Liver (tissue), 3 donors: ENCODE measurements around the gene ADAM8.

Source experiments
- EGR1 ChIP-seq, 2 donors: IDR thresholded peaks; 2 replicates each; pipeline ENCODE4 v1.6.1; 2016 to 2018; ENCODE audit warnings: antibody characterized with exemption in 2 of 2, low read depth in 2 of 2
- FOXA1 ChIP-seq: IDR thresholded peaks from 2 replicates; pipeline ENCODE4 v1.6.1; 2016; ENCODE audit warnings: antibody characterized with exemption
- FOXA2 ChIP-seq: IDR thresholded peaks from 2 replicates; pipeline ENCODE4 v1.6.1; 2016; ENCODE audit warnings: antibody characterized with exemption
- GABPA ChIP-seq, 2 donors: IDR thresholded peaks in 1 of 2; conservative IDR thresholded peaks in 1 of 2; 2 replicates each; pipeline ENCODE4 v1.6.1; 2016; ENCODE audit warnings: antibody characterized with exemption in 2 of 2, mild to moderate bottlenecking in 1 of 2, moderate library complexity in 1 of 2
- HNF4G ChIP-seq: IDR thresholded peaks from 2 replicates; pipeline ENCODE4 v1.6.1; 2016; ENCODE audit warnings: antibody characterized with exemption
- JUND ChIP-seq, 2 donors: IDR thresholded peaks; 2 replicates each; pipeline ENCODE4 v1.6.1; 2016; ENCODE audit warnings: antibody characterized with exemption in 2 of 2
- NR2F2 ChIP-seq: IDR thresholded peaks from 2 replicates; pipeline ENCODE4 v1.6.1; 2016; ENCODE audit warnings: antibody characterized with exemption
- SP1 ChIP-seq: IDR thresholded peaks from 2 replicates; pipeline ENCODE4 v1.6.1; 2018; ENCODE audit warnings: antibody characterized with exemption, mild to moderate bottlenecking
- TAF1 ChIP-seq: conservative IDR thresholded peaks from 2 replicates; pipeline ENCODE4 v1.6.1; 2016; ENCODE audit warnings: antibody characterized with exemption, mild to moderate bottlenecking
- YY1 ChIP-seq: IDR thresholded peaks from 2 replicates; pipeline ENCODE4 v1.6.1; 2016; ENCODE audit warnings: antibody characterized with exemption, mild to moderate bottlenecking
- ZBTB33 ChIP-seq: IDR thresholded peaks from 2 replicates; pipeline ENCODE4 v1.6.1; 2016; ENCODE audit warnings: antibody characterized with exemption
- TF ChIP-seq, protein P1 (sequence below): fragments of 150-350 bp; IDR thresholded peaks from 2 replicates; pipeline ENCODE4 v1.5.1; 2017; ENCODE audit warnings: improper control_type of control experiment, low read depth, low read length; ENCODE audit not compliant: missing input control
- TF ChIP-seq, protein P2 (sequence below): IDR thresholded peaks from 2 replicates; pipeline ENCODE4 v1.6.1; 2016; ENCODE audit warnings: antibody characterized with exemption, mild to moderate bottlenecking
- TF ChIP-seq, protein P3 (sequence below): IDR thresholded peaks from 2 replicates; pipeline ENCODE4 v1.6.1; 2016; ENCODE audit warnings: antibody characterized with exemption
- donor health status: healthy.
- donor health status: healthy.

DNA sequence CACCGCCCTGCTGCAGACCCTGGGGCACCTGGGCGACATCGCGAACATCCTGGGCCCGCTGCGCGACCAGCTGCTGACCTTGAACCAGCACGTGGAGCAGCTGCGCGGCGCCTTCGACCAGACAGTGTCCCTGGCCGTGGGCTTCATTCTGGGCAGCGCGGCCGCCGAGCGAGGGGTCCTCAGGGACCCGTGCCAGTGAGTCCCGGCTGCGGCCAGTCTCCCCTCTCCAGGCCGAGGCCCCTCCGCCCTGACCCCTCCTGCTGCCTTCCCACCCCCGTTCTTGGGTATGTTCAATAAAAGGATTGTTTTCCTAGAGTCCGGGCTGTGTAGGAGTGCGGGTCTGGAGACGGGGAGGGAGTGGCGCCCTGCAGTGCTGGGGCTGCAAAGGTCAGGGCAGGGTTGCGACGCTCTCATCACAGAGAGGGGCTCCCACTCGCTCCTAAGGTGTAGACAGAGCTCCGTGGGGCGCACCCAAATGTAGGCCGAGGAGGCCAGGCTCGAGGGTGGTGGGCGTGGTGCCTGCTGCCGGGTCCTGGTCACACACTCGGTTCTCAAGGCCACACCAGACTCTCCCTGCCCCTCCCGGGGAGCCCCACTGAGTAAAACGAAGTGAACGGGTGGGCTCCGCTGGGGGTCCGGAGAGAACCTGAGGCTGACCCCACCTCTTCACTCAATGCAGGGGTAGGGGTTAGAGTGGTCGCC, 45.3 kb downstream of the ADAM8 start:
- TF ChIP-seq, protein P1, sequence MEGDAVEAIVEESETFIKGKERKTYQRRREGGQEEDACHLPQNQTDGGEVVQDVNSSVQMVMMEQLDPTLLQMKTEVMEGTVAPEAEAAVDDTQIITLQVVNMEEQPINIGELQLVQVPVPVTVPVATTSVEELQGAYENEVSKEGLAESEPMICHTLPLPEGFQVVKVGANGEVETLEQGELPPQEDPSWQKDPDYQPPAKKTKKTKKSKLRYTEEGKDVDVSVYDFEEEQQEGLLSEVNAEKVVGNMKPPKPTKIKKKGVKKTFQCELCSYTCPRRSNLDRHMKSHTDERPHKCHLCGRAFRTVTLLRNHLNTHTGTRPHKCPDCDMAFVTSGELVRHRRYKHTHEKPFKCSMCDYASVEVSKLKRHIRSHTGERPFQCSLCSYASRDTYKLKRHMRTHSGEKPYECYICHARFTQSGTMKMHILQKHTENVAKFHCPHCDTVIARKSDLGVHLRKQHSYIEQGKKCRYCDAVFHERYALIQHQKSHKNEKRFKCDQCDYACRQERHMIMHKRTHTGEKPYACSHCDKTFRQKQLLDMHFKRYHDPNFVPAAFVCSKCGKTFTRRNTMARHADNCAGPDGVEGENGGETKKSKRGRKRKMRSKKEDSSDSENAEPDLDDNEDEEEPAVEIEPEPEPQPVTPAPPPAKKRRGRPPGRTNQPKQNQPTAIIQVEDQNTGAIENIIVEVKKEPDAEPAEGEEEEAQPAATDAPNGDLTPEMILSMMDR: no peak
- TF ChIP-seq JUND (IDR thresholded peaks at IDR 0.05) (no peak), YY1 (no peak), TAF1 (no peak), NR2F2 (no peak), GABPA (IDR thresholded peaks at IDR 0.05 in 1 of 2, conservative IDR thresholded peaks at IDR 0.05 in 1 of 2) (no peak), ZBTB33 (no peak), HNF4G (no peak), SP1 (no peak), FOXA2 (no peak), EGR1 (IDR thresholded peaks at IDR 0.05; ENCODE audit: low read depth in 2 of 2) (no peak), FOXA1 (no peak)
- TF ChIP-seq, protein P2, sequence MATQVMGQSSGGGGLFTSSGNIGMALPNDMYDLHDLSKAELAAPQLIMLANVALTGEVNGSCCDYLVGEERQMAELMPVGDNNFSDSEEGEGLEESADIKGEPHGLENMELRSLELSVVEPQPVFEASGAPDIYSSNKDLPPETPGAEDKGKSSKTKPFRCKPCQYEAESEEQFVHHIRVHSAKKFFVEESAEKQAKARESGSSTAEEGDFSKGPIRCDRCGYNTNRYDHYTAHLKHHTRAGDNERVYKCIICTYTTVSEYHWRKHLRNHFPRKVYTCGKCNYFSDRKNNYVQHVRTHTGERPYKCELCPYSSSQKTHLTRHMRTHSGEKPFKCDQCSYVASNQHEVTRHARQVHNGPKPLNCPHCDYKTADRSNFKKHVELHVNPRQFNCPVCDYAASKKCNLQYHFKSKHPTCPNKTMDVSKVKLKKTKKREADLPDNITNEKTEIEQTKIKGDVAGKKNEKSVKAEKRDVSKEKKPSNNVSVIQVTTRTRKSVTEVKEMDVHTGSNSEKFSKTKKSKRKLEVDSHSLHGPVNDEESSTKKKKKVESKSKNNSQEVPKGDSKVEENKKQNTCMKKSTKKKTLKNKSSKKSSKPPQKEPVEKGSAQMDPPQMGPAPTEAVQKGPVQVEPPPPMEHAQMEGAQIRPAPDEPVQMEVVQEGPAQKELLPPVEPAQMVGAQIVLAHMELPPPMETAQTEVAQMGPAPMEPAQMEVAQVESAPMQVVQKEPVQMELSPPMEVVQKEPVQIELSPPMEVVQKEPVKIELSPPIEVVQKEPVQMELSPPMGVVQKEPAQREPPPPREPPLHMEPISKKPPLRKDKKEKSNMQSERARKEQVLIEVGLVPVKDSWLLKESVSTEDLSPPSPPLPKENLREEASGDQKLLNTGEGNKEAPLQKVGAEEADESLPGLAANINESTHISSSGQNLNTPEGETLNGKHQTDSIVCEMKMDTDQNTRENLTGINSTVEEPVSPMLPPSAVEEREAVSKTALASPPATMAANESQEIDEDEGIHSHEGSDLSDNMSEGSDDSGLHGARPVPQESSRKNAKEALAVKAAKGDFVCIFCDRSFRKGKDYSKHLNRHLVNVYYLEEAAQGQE: no peak
- TF ChIP-seq, protein P3, sequence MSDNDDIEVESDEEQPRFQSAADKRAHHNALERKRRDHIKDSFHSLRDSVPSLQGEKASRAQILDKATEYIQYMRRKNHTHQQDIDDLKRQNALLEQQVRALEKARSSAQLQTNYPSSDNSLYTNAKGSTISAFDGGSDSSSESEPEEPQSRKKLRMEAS: no peak
